IPS-11a (cell line): ENCODE data around the gene THADA.

Source experiments
- H3K4me3 ChIP-seq: one replicate; pipeline ENCODE4 v1.5.1; 2013; ENCODE audit warnings: low read depth, low read length, control low read depth

Gene THADA

GRCh38 chr2:43360137-43360536 lies 235.7 kb downstream of the THADA start:
- H3K4me3 ChIP-seq, result no peak overlapping the region

DNA sequence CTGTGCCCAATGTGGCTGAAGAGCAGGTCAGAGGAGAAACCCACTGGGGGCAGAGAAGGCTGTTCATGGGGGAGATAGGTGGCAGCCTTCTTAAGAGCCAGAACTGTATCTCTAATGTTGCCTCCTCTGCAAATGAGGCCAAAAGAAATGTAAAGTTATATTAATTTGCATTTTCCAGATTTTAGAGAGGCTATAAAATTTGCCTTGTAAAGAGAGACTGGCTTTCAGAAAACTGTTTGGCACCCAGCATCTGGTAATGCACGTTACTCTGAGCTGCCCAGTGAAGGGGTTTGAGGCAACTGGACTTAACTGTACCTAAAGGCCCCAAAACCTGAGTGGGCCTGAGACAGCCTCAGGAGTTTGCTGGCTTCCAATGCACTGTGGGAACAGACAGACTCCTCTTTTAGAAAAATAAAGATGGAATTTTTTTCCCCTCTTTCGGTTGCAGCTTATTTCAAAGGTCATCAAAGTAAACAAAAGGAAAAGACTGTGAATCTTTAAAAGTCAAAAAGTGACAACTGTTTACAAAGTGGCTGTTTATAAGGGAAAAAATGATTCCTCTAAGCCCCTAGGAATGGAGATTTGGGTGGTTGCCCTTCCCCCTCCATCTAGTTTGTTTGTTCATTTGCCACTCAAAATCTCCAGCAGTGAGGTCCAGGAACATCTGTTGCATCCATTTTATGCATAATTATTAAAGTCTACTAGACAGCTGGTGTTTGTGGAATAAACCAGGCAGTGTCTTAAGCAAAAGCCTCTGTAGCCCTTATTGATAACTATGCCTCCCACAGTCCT lies 237.2 kb downstream of the THADA start:
- H3K4me3 ChIP-seq, result no peak overlapping the region

DNA sequence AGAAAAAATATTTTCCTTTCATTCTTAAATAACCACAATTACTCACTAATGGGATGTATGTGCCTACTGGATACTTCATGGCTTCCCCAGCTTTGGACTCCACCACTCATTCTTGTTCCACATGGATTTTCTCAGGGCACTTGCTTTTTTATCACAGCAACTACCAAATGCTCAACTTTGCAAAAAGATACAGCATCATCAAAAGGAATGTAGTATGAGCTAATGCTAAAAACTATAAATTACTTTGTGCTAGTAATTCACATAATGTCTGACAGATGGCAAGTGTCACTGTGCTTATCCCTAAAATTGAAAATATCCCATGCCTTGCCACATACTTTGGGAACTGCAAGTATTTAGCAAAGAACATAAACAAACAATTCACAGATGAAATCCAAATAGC lies 239.1 kb downstream of the THADA start:
- H3K4me3 ChIP-seq, result no peak overlapping the region

DNA sequence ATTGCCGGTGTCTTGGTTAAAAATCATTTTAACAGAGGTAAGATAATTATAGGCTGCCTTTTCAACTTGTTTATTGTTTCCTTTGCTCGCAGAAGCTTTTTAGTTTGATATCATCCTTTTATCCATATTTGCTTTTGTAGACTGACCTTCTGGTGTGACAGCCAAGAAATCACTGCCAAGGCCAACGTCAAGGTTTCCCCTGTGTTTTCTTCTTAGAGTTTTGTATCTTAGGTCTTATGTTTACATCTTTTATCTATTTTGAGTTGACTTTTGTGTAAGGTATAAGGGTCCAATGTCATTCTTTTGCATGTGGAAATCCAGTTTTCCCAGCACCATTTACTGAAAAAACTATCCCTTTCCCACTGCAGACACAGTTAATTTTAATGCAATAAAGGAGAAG lies 240.4 kb downstream of the THADA start:
- no peak overlapping the region for H3K4me3 ChIP-seq

DNA sequence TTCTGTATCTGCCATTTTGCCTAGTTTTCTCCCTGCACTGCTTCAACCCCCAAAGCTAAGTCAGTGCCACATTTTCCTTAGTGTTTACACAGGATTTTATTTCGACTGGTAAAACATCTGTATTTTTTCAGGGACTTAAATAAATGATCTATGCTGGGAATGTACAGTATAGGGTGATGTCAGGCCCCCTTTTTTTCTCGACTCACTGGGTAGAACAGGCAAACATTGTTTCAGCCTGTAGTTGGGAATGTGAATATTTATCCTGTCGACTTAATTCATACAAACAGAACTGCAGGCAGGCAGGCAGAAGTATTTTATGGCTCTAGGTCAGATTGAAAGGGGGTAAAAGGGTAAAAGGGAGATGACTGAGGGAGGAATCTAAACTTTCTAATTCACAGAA lies 245.9 kb downstream of the THADA start:
- no peak overlapping the region for H3K4me3 ChIP-seq

DNA sequence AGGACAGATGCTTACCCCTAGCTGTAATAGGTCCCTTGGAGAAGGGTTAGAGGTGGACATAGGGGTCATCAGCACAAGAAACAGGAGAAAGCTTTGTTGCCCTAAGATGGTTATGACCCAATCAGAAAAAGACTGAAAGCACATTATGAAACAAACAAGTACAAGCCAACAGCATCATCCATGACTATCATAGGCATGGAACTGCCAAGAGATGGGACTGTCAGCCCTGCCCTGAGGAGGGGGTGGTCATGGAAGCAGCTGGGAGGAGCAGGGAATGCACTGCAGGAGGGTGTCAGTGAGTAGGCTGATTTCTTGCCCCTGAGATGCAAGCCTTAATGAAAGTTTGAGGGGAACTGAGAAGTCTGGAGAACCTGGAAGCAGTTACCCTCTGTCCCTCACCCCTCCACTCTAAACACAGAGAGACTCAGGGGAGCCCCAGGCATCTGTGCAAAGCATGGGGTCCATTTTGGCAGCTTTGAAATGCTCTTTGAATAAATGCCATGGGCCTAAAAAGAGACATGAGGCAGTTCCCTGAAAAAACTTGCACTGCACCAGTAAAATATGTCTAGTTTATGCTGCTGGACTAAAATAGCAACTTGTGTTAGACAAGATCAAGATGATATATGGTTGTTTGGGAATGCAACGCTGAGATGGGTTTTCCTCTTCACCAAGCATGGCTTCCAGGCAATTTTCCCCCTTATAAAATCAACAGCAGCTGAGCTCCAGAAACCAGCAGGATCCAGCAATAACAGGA lies 246.8 kb downstream of the THADA start:
- H3K4me3 ChIP-seq, result no peak overlapping the region

- H3K4me3 ChIP-seq, result no peak overlapping the region
Measured at GRCh38 chr2:43347746-43348145, 248.1 kb downstream of the THADA start.

DNA sequence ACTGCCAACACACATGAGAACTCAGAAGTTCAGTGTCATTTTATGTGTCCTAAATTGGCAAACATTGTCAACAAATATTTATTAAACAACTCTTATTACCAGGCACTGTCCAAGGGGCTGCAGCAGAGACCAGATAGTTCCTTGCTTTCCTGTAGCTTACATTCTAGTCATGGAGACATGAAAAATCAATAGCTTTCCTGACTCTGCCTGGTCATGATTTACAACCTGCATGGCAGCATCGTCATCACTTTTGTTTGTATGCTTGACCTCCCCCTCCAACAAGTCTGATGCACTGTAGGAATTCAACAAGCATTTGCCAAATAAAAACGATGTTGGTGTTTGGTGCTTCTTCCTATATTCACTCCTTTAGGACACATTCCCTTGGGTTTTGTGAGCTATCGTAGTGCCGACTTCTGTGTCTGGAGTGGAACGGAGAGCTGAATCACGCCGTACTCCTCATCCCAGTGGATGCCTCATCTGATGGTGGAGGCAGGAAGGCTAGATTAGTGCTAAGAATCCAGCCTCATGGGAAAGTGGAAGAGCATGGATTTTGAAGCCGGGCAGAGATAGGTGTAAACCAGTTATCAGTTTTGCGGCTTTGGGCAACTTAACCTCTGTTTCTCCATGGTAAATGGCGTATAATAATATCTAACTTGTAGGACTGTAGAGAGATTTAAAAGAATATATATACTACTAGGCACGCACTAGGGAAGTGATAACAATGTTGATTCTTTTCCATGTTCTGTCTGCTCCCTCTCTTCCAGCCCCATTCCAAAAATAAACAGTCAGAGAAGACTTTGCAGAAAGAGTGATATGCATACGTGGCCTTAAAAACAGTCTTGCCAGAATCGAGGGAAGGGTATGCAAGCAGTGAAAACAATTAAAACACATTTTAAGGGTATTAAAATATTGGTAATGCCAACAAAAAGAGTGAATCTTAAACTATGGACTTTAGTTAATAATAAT lies 249.0 kb downstream of the THADA start:
- no peak overlapping the region for H3K4me3 ChIP-seq

GRCh38 chr2:43345872-43346271 lies 250.0 kb downstream of the THADA start:
- no peak overlapping the region for H3K4me3 ChIP-seq

- no peak overlapping the region for H3K4me3 ChIP-seq
Measured at GRCh38 chr2:43345391-43345813, 250.4 kb downstream of the THADA start.

DNA sequence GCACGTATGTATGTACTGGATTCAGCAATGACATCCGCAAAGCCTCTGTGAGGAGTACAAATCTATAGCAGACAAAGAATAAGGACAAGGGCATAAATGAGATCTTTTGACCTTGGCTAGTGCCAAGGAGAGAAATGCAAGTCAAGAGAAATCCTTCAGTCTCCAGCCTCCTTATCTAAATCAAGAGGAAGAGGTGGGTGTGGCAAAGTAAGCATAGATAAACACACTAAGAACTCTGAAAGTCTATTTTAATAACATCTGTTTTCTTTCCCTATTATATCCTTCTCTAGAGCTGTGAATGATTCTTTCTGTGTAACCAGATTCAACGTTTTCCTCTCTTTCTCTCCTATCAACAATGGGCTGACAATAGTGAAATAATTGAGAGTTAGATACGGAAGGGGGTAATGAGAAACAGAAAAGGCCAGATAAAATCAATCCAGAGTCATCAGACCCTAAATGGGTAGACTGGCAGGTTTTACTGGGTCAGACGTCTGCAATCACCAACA lies 250.9 kb downstream of the THADA start:
- H3K4me3 ChIP-seq, result no peak overlapping the region

- H3K4me3 ChIP-seq, result no peak overlapping the region
Measured at GRCh38 chr2:43343573-43344304, 252.1 kb downstream of the THADA start.

DNA sequence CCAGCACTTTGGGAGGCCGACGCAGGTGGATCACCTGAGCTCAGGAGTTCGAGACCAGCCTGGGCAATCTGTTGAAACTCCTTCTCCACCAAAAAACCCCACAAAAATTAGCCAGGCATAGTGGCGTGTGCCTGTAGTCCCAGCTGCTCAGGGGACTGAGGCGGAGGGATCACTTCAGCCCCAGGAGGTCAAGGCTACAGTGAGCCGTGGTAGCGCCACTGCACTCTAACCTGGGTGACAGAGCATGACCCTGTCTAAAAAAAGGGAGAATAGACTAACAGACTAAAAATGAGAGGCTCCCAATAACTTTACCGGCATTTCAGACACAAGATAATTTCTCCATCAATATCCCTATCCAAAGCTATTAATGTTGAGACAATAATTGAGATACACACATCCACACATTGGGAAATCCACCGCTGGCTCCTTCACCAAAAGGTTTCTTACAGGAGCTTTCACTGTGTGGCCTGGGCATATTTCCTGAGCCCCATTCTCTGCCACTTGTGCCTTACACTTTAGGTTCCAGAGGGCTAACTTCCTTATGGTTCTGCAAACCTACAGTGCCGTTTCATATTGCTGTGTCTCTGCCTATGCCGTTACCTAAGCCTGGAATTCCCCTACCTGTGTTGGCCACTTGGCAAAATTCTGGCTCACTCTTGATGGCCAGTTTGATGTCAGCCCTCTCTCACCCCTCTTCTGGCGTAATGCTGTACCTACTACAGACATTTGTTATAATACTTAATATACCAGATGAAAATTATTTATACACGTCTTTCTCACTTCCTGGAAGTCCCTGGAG lies 253.7 kb downstream of the THADA start:
- H3K4me3 ChIP-seq, result no peak overlapping the region

DNA sequence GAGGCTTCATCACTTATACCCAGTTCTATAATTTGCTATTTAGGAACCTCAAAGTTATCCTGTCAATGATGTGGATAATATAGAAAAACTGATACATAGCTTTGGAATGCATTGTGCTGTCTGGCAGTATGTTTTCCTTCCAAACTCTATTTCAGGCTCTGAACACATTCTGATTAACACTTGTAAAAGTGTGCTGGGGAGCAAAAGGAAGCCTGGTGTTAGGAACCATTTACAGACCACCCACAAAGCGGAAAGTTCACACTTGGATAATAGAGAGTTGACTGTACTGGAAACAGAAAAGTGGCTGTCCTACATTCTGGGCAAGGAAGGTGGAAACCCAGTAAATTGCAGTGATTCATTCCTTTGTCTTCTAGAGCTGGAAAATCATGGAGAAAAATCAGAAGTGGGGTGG lies 254.9 kb downstream of the THADA start:
- no peak overlapping the region for H3K4me3 ChIP-seq

- no peak overlapping the region for H3K4me3 ChIP-seq
Measured at GRCh38 chr2:43340066-43340465, 255.8 kb downstream of the THADA start.

GRCh38 chr2:43333656-43334144 lies 262.1 kb downstream of the THADA start:
- no peak overlapping the region for H3K4me3 ChIP-seq

DNA sequence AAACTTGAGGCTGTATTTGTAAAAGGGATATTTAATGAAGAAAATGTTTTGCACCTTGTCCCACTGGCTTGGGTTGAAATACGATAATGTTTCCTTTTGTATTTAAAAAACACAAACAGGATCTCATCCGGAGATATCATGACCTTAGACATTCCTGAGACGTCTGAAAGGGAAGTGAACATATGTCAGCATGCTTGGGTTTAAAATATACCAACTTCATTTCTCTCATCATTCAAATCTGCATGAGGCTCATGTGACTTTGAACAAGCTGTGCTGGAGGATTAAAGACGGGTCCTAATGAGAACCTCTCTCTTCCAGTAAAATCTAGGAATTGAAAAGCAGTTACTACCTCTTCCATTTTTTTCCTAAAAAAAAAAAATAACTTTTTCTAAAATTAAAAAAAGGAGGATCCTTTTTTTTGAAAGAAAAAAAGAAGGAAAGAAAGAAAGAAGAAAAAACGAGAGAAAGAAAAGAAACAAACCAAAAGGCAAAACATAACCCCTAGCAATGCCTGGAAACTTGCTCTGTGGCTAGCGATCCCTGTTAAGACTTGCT lies 262.7 kb downstream of the THADA start:
- no peak overlapping the region for H3K4me3 ChIP-seq

DNA sequence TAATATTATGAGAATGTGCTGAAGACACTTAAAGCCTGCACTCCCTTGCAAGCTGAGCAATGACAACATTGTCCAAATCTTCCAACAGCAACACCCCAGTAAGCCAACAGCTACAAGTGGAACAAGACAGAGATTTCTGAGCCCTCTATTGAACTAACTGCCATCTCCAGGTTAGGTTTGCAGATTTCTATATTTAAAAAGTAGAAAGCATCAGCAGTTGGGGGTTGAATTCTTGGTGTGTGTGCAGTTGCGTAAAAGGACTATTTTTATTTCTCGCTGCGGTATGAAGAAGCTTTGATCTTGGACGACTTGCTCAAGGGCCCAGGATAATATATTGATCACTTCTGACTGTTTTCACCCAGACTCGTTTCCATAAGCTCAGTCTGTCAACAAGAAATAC lies 263.2 kb downstream of the THADA start:
- no peak overlapping the region for H3K4me3 ChIP-seq

DNA sequence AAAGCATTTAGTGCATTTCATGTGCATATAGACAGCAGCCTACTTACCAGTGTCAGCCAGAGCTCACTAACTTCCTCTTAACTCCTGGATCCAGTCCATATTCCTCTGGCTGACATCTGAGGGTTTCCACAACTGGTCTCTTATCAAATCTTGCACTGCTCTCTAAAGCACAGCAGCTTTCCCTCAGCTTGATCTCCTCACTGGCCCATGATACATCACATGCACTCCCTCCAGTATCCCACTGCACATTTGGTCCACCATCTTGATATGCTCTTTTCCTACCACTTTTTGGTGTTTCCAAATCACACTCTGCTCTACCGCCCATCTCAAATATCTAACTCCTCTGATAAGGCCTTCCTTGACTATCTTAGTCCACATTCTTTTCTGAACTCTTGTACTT lies 264.4 kb downstream of the THADA start:
- H3K4me3 ChIP-seq, result no peak overlapping the region
